IMR-90 (cell line): ENCODE measurements around the gene ALDH1A2. TPM values are rescaled to one million over a fixed set of nuclear protein-coding genes. Genes with fewer than 3 reads are reported as not detected.

Experiments used
- ATAC-seq: fragments of 200-7000 bp; cut with Tn5 transposase; 2 replicates; pipeline ENCODE4 v1.9.1; 2020; ENCODE audit warnings: low read depth, mild to moderate bottlenecking, moderate library complexity
- BruUV-seq: library from RNA; stranded (reverse); fragments of 400-500 nt; replicated peaks from 2 replicates; lab custom pipeline; 2021; lab: Mats Ljungman, UMichigan
- CTCF ChIA-PET: fragments of 300-600 bp; formaldehyde crosslinking; extraction: SDS; loops from one replicate; lab custom pipeline; 2021; ENCODE audit warnings: antibody characterized with exemption; lab: Yijun Ruan, JAX
- POLR2A ChIA-PET: fragments of 300-600 bp; sonication (Branson Sonifier 250); formaldehyde crosslinking; loops from one replicate; lab custom pipeline; 2022; ENCODE audit warnings: antibody characterized with exemption; ENCODE audit not compliant: unreplicated experiment; lab: Charles Lee
- DNase-seq: peaks from one replicate; pipeline ENCODE4 v3.0.0; 2013
- H2AFZ ChIP-seq: replicated peaks from 2 replicates; pipeline ENCODE3; 2013; ENCODE audit warnings: low read length, mild to moderate bottlenecking; ENCODE audit not compliant: poor library complexity
- H2AK5ac ChIP-seq: 2 replicates; pipeline ENCODE4 v1.6.1; 2013; ENCODE audit warnings: low read depth, low read length, inconsistent platforms
- H2AK9ac ChIP-seq: replicated peaks from 2 replicates; pipeline ENCODE3; 2013; ENCODE audit warnings: mild to moderate bottlenecking, low read depth, low read length, moderate library complexity; ENCODE audit not compliant: poor library complexity
- H2BK120ac ChIP-seq: 2 replicates; pipeline ENCODE4 v1.6.1; 2013; ENCODE audit warnings: low read depth, low read length, inconsistent platforms
- H2BK15ac ChIP-seq: 3 replicates; pipeline ENCODE4 v1.6.1; 2013; ENCODE audit warnings: low read depth, low read length, inconsistent platforms
- H2BK20ac ChIP-seq: 2 replicates; pipeline ENCODE4 v1.6.1; 2013; ENCODE audit warnings: low read depth, mild to moderate bottlenecking, inconsistent platforms, low read length, moderate library complexity
- H2BK5ac ChIP-seq: 2 replicates; pipeline ENCODE4 v1.6.1; 2013; ENCODE audit warnings: mild to moderate bottlenecking, low read depth, low read length, inconsistent platforms; ENCODE audit not compliant: poor library complexity, severe bottlenecking
- H3K14ac ChIP-seq: replicated peaks from 2 replicates; pipeline ENCODE4 v1.6.1; 2013; ENCODE audit warnings: low read depth, low read length, inconsistent platforms
- H3K18ac ChIP-seq: 2 replicates; pipeline ENCODE4 v1.6.1; 2013; ENCODE audit warnings: low read depth, low read length, control low read depth
- H3K23ac ChIP-seq: 2 replicates; pipeline ENCODE4 v1.6.1; 2013; ENCODE audit warnings: low read depth, low read length, inconsistent platforms
- H3K27ac ChIP-seq: 2 replicates; pipeline ENCODE4 v1.5.1; 2013; ENCODE audit warnings: mild to moderate bottlenecking, control low read depth, low read length; ENCODE audit not compliant: insufficient read depth
- H3K27me3 ChIP-seq: 2 replicates; pipeline ENCODE4 v1.6.1; 2013; ENCODE audit warnings: low read length; ENCODE audit not compliant: control insufficient read depth, insufficient read depth
- H3K36me3 ChIP-seq: 2 replicates; pipeline ENCODE4 v1.6.1; 2013; ENCODE audit warnings: low read length, mixed read lengths; ENCODE audit not compliant: control insufficient read depth, insufficient read depth
- H3K4ac ChIP-seq: 2 replicates; pipeline ENCODE4 v1.6.1; 2013; ENCODE audit warnings: low read depth, low read length, inconsistent platforms
- H3K4me1 ChIP-seq: 2 replicates; pipeline ENCODE4 v1.6.1; 2013; ENCODE audit warnings: low read length, mixed read lengths; ENCODE audit not compliant: control insufficient read depth, insufficient read depth
- H3K4me2 ChIP-seq: 2 replicates; pipeline ENCODE4 v1.6.1; 2013; ENCODE audit warnings: low read depth, mild to moderate bottlenecking, control low read depth, low read length, moderate library complexity
- H3K4me3 ChIP-seq: 2 replicates; pipeline ENCODE4 v1.5.1; 2013; ENCODE audit warnings: low read depth, mild to moderate bottlenecking, control low read depth, low read length, moderate library complexity; ENCODE audit not compliant: insufficient read depth
- H3K56ac ChIP-seq: 2 replicates; pipeline ENCODE4 v1.6.1; 2013; ENCODE audit warnings: low read length, inconsistent platforms; ENCODE audit not compliant: insufficient read depth; ENCODE audit errors: extremely low read depth
- H3K79me1 ChIP-seq, 2 experiments: 2 replicates each; pipeline ENCODE4 v1.6.1; 2013; ENCODE audit warnings: low read length in 2 of 2, inconsistent platforms in 1 of 2, low read depth in 1 of 2
- H3K9ac ChIP-seq: 2 replicates; pipeline ENCODE4 v1.6.1; 2013; ENCODE audit warnings: low read depth, low read length, control low read depth
- H3K9me1 ChIP-seq: 2 replicates; pipeline ENCODE4 v1.6.1; 2013; ENCODE audit warnings: low read length, inconsistent platforms; ENCODE audit not compliant: insufficient read depth
- H3K9me3 ChIP-seq: 2 replicates; pipeline ENCODE4 v1.6.1; 2013; ENCODE audit warnings: low read length; ENCODE audit not compliant: control insufficient read depth, insufficient read depth
- H4K20me1 ChIP-seq: 2 replicates; pipeline ENCODE4 v1.6.1; 2013; ENCODE audit warnings: low read length, inconsistent platforms; ENCODE audit not compliant: insufficient read depth
- H4K5ac ChIP-seq: 2 replicates; pipeline ENCODE4 v1.6.1; 2013; ENCODE audit warnings: mild to moderate bottlenecking, low read depth, low read length, control low read depth
- H4K8ac ChIP-seq, 2 experiments: 2 replicates each; pipeline ENCODE4 v1.6.1; 2013; ENCODE audit warnings: low read depth in 2 of 2, low read length in 2 of 2, control low read depth in 1 of 2, inconsistent platforms in 1 of 2
- H4K91ac ChIP-seq: 2 replicates; pipeline ENCODE4 v1.6.1; 2013; ENCODE audit warnings: low read depth, low read length, inconsistent platforms; ENCODE audit not compliant: insufficient read depth
- BHLHE40 ChIP-seq: fragments of 150-350 bp; IDR thresholded peaks from 2 replicates; pipeline ENCODE4 v1.6.1; 2016; ENCODE audit warnings: mild to moderate bottlenecking, low read depth, low read length
- CEBPB ChIP-seq: IDR thresholded peaks from 2 replicates; pipeline ENCODE4 v1.6.1; 2012; ENCODE audit warnings: low read depth, low read length, improper control_type of control experiment
- CTCF ChIP-seq: conservative IDR thresholded peaks from 2 replicates; pipeline ENCODE4 v1.5.1; 2012; ENCODE audit warnings: mild to moderate bottlenecking, low read depth, low read length, improper control_type of control experiment
- ELK1 ChIP-seq: fragments of 150-350 bp; IDR thresholded peaks from 2 replicates; pipeline ENCODE4 v1.6.1; 2016; ENCODE audit warnings: low read depth, mild to moderate bottlenecking, low read length, moderate library complexity, borderline replicate concordance
- FOS ChIP-seq: fragments of 150-350 bp; IDR thresholded peaks from 2 replicates; pipeline ENCODE4 v1.6.1; 2016; ENCODE audit warnings: low read depth, low read length
- MAFK ChIP-seq: IDR thresholded peaks from 2 replicates; pipeline ENCODE4 v1.6.1; 2012; ENCODE audit warnings: low read depth, low read length, improper control_type of control experiment
- MAZ ChIP-seq: IDR thresholded peaks from 2 replicates; pipeline ENCODE4 v1.6.1; 2012; ENCODE audit warnings: low read depth, mild to moderate bottlenecking, low read length, improper control_type of control experiment, moderate library complexity, borderline replicate concordance
- MXI1 ChIP-seq: IDR thresholded peaks from 2 replicates; pipeline ENCODE4 v1.6.1; 2012; ENCODE audit warnings: low read depth, mild to moderate bottlenecking, low read length, moderate library complexity, borderline replicate concordance
- NFE2L2 ChIP-seq: fragments of 150-350 bp; IDR thresholded peaks from 2 replicates; pipeline ENCODE4 v1.6.1; 2016; ENCODE audit warnings: low read depth, mild to moderate bottlenecking, low read length
- POLR2A ChIP-seq: IDR thresholded peaks from 2 replicates; pipeline ENCODE4 v1.6.1; 2012; ENCODE audit warnings: mild to moderate bottlenecking, low read depth, low read length
- RAD21 ChIP-seq: IDR thresholded peaks from 2 replicates; pipeline ENCODE4 v1.6.1; 2012; ENCODE audit warnings: low read length, improper control_type of control experiment
- RCOR1 ChIP-seq: IDR thresholded peaks from 2 replicates; pipeline ENCODE4 v1.6.1; 2012; ENCODE audit warnings: mild to moderate bottlenecking, low read length, improper control_type of control experiment; ENCODE audit not compliant: insufficient replicate concordance
- RFX5 ChIP-seq: IDR thresholded peaks from 2 replicates; pipeline ENCODE4 v1.8.0; 2012; ENCODE audit warnings: low read depth, mild to moderate bottlenecking, low read length, moderate library complexity
- SMC3 ChIP-seq: fragments of 150-350 bp; IDR thresholded peaks from 2 replicates; pipeline ENCODE4 v1.6.1; 2016; ENCODE audit warnings: low read depth, mild to moderate bottlenecking, antibody characterized with exemption, low read length, moderate library complexity
- USF2 ChIP-seq: fragments of 150-350 bp; IDR thresholded peaks from 2 replicates; pipeline ENCODE4 v1.6.1; 2017; ENCODE audit warnings: mild to moderate bottlenecking, antibody characterized with exemption, low read length, low read depth
- WGBS, 2 experiments: methylation state at CpG; one replicate each; pipeline versions ENCODE4 v1.1.5 to v1.1.7; 2013; ENCODE audit warnings: missing lambda C conversion rate in 2 of 2; ENCODE audit not compliant: insufficient read length in 1 of 2; ENCODE audit errors: extremely low coverage in 2 of 2; 5-methylcytosine and 5-hydroxymethylcytosine counted together
- dilution Hi-C: fragments of 300-500 bp; cut with HindIII; formaldehyde crosslinking; loops from one replicate; pipeline ENCODE4 v1.14.3; 2018; ENCODE audit warnings: low sequenced_read_pairs; ENCODE audit not compliant: unreplicated experiment
- in situ Hi-C: fragments of 300-500 bp; cut with MboI; formaldehyde crosslinking; loops from 3 replicates; pipeline ENCODE4 v1.14.3; 2019; ENCODE audit warnings: low sequenced_read_pairs, inconsistent platforms, mixed read lengths
- intact Hi-C: fragments of 100-400 bp; cut with micrococcal nuclease; formaldehyde crosslinking; loops from 2 replicates; pipeline ENCODE4 v1.10.0; 2022
- polyA plus RNA-seq, 3 experiments: library from polyadenylated mRNA; depleted of rRNA; stranded (reverse); fragments of >200 nt; gene quantifications; 2 replicates each; pipeline ENCODE4 v1.2.3, GENCODE V29; 2012; ENCODE audit warnings: low replicate concordance in 1 of 3
- total RNA-seq: library from RNA; depleted of rRNA; stranded (reverse); fragments of >200 nt; gene quantifications from 2 replicates; pipeline ENCODE4 v1.2.3, GENCODE V29; 2012

ALDH1A2 gene
- total and polyA plus RNA-seq, 2 of the 4 experiments (the other 2 are of a cell fraction): not detected

- no peaks in the 10 kb centered on the region for H3K4me1 ChIP-seq
- H3K14ac ChIP-seq: no peak overlapping the region
- ChIA-PET POLR2A (no interaction called here), CTCF (interaction anchor here (0.9 to 1.1 kb wide), 2 partner anchors 17 to 21 kb away, joined by 3 read pairs; no protein-coding TSS in a partner anchor)
- no peak overlapping the region for H3K4ac ChIP-seq
- no peak overlapping the region for H3K9ac ChIP-seq
- no peaks in the 10 kb centered on the region for H3K9me3 ChIP-seq
- no peak overlapping the region for H2AK5ac ChIP-seq
- H3K18ac ChIP-seq: no peak overlapping the region
- no peaks in the 10 kb centered on the region; the same call in 1 of the 2 replicates for H3K27me3 ChIP-seq
- no peak overlapping the region for H3K4me2 ChIP-seq
- no TSS peak for BruUV-seq
- no peak overlapping the region for H2BK15ac ChIP-seq
- no peak overlapping the region for H4K8ac ChIP-seq
- H2BK20ac ChIP-seq: no peak overlapping the region
- TF ChIP-seq RFX5: no peak
- no peak for TF ChIP-seq NFE2L2
- TF ChIP-seq RCOR1: no peak
- no peak for TF ChIP-seq ELK1
- no peak for TF ChIP-seq CTCF
- TF ChIP-seq RAD21: no peak
- no peak for TF ChIP-seq FOS
- no peak for TF ChIP-seq MAZ
- no peak for TF ChIP-seq MAFK
- no peak for TF ChIP-seq BHLHE40
- TF ChIP-seq USF2: no peak
- TF ChIP-seq MXI1: no peak
- no peak for TF ChIP-seq SMC3
- no peak for TF ChIP-seq POLR2A
- no peak for TF ChIP-seq CEBPB
- no peak overlapping the region for H3K4me3 ChIP-seq
- no peak overlapping the region for H3K23ac ChIP-seq
- no peaks in the 10 kb centered on the region for H4K20me1 ChIP-seq
- no peak overlapping the region for H3K56ac ChIP-seq
- WGBS, 2 experiments: no CpG with 5 or more reads among the region's 2 CpGs
- in situ Hi-C loops (no loop called here), dilution Hi-C loops (no loop called here), intact Hi-C loops (no loop called here)
- H4K91ac ChIP-seq: no peak overlapping the region
- H2BK120ac ChIP-seq: no peak overlapping the region
- ATAC-seq (no peak), DNase-seq (no peak)
- no peaks in the 10 kb centered on the region for H3K79me1 ChIP-seq
- H2BK5ac ChIP-seq: no peak overlapping the region
- H3K27ac ChIP-seq: no peak overlapping the region
- no peak overlapping the region for H4K5ac ChIP-seq
- H3K36me3 ChIP-seq: no peaks in the 10 kb centered on the region
- H3K9me1 ChIP-seq: no peaks in the 10 kb centered on the region
- no peak overlapping the region for H2AK9ac ChIP-seq
- no peak overlapping the region for H2AFZ ChIP-seq
Measured at GRCh38 chr15:58087871-58088270, 22.4 kb upstream of the ALDH1A2 start.
